Mesothelial cell of epicardium (in vitro differentiated cells): ENCODE measurements around the gene OR9Q2. TPM values are rescaled to one million over a fixed set of nuclear protein-coding genes. Genes with fewer than 3 reads are reported as not detected.

ENCODE experiments used
- DNase-seq, 2 experiments: peaks; one replicate each; pipeline ENCODE4 v3.0.0; 2021; ENCODE audit warnings: low spot score in 2 of 2; ENCODE audit not compliant: unreplicated experiment in 2 of 2
- H3K27ac Mint-ChIP-seq: 2 replicates; pipeline ENCODE4 v1.8.0; 2021; ENCODE audit warnings: mixed read lengths
- H3K27me3 Mint-ChIP-seq: 2 replicates; pipeline ENCODE4 v1.8.0; 2021; ENCODE audit warnings: low read depth, mixed read lengths
- H3K36me3 Mint-ChIP-seq: 2 replicates; pipeline ENCODE4 v1.8.0; 2021; ENCODE audit warnings: mixed read lengths
- H3K4me1 Mint-ChIP-seq: 2 replicates; pipeline ENCODE4 v1.8.0; 2021; ENCODE audit warnings: mixed read lengths
- H3K4me3 Mint-ChIP-seq: 2 replicates; pipeline ENCODE4 v1.8.0; 2021; ENCODE audit warnings: mild to moderate bottlenecking, moderate library complexity, mixed read lengths
- H3K9me3 Mint-ChIP-seq: 2 replicates; pipeline ENCODE4 v1.8.0; 2021; ENCODE audit warnings: mixed read lengths
- CTCF ChIP-seq: fragments of 200-600 bp; sonication (generic); IDR thresholded peaks from one replicate; pipeline ENCODE4 v1.5.0; 2021; ENCODE audit warnings: antibody characterized with exemption; ENCODE audit not compliant: unreplicated experiment
- total RNA-seq: library from RNA; stranded (reverse); gene quantifications from 3 replicates; pipeline ENCODE4 v1.2.1, GENCODE V29; 2021

OR9Q2 gene
- not detected in 3 replicates for total RNA-seq

GRCh38 chr11:58188770-58189169 lies at the start of gene OR9Q2:
Gene OR9Q2 (plus strand): TSS chr11:58189070. CDS start chr11:58190491, 1,421 bp downstream.
- no peaks in the 10 kb centered on the region for H3K27me3 Mint-ChIP-seq
- no peak for DNase-seq
- H3K4me3 Mint-ChIP-seq, result no peak within 1 kb of the TSS
- no peak within 1 kb of the TSS for H3K27ac Mint-ChIP-seq
- no peaks in the 10 kb centered on the region for H3K36me3 Mint-ChIP-seq
- no peaks in the 10 kb centered on the region for H3K4me1 Mint-ChIP-seq
- no peaks in the 10 kb centered on the region for H3K9me3 Mint-ChIP-seq
- TF ChIP-seq CTCF, result no peak

- H3K4me3 Mint-ChIP-seq, result no peak overlapping the region
- no peaks in the 10 kb centered on the region for H3K9me3 Mint-ChIP-seq
- H3K27ac Mint-ChIP-seq, result no peak overlapping the region
- H3K36me3 Mint-ChIP-seq, result no peaks in the 10 kb centered on the region
- no peaks in the 10 kb centered on the region for H3K4me1 Mint-ChIP-seq
- peaks cover 2% of the 10 kb centered on the region for H3K27me3 Mint-ChIP-seq
- no peak for TF ChIP-seq CTCF
- DNase-seq, result no peak
Observed at GRCh38 chr11:58142761-58143160, 46.1 kb upstream of the OR9Q2 start.

GRCh38 chr11:58152781-58153180 lies 36.1 kb upstream of the OR9Q2 start:
- H3K4me3 Mint-ChIP-seq, result no peak overlapping the region
- no peak overlapping the region for H3K27ac Mint-ChIP-seq
- no peaks in the 10 kb centered on the region for H3K9me3 Mint-ChIP-seq
- H3K4me1 Mint-ChIP-seq, result no peaks in the 10 kb centered on the region
- peaks cover 12% of the 10 kb centered on the region for H3K27me3 Mint-ChIP-seq
- no peaks in the 10 kb centered on the region for H3K36me3 Mint-ChIP-seq
- no peak for DNase-seq
- TF ChIP-seq CTCF, result no peak

GRCh38 chr11:58164389-58164788 lies 24.5 kb upstream of the OR9Q2 start:
- no peak overlapping the region for H3K27ac Mint-ChIP-seq
- H3K4me1 Mint-ChIP-seq, result peaks cover 12% of the 10 kb centered on the region
- no peak overlapping the region for H3K4me3 Mint-ChIP-seq
- TF ChIP-seq CTCF, result no peak
- H3K27me3 Mint-ChIP-seq, result peaks cover 11% of the 10 kb centered on the region
- no peak for DNase-seq
- peaks cover 3% of the 10 kb centered on the region for H3K9me3 Mint-ChIP-seq
- no peaks in the 10 kb centered on the region for H3K36me3 Mint-ChIP-seq

- TF ChIP-seq CTCF, result no peak
- Mint-ChIP-seq H3K36me3 (no peaks in the 10 kb centered on the region), H3K27ac (no peak overlapping the region), H3K4me3 (no peak overlapping the region), H3K4me1 (peaks cover 12% of the 10 kb centered on the region), H3K9me3 (no peaks in the 10 kb centered on the region), H3K27me3 (peaks cover 11% of the 10 kb centered on the region)
- DNase-seq, result no peak
Observed at GRCh38 chr11:58164990-58165389, 23.9 kb upstream of the OR9Q2 start.

- peaks cover 11% of the 10 kb centered on the region for H3K27me3 Mint-ChIP-seq
- no peak for TF ChIP-seq CTCF
- H3K27ac Mint-ChIP-seq, result no peak overlapping the region
- H3K9me3 Mint-ChIP-seq, result no peaks in the 10 kb centered on the region
- H3K4me3 Mint-ChIP-seq, result no peak overlapping the region
- peaks cover 12% of the 10 kb centered on the region for H3K4me1 Mint-ChIP-seq
- DNase-seq, result no peak
- no peaks in the 10 kb centered on the region for H3K36me3 Mint-ChIP-seq
Observed at GRCh38 chr11:58165504-58166106, 23.3 kb upstream of the OR9Q2 start.
